ENCODE data around the gene ANKHD1.

Gene ANKHD1

DNA sequence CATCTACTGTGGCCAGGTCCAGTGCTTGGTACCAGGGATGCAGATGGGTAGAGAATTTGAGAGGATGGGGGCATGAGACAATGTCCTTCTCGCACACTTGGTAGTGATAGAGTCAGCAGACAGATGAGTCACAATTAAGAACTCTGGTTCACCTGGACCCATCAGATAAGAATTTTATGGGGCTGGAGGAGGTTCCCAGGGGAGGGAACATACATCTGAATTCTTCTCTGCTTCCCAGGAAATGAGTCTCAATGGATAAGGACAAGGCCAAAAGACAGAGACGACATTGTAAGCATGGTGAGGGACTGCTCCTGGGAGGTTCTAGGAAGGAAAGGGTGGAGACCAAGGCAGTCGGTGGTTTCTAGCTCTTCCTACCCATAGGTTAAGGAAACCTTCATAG, 36.4 kb upstream of the ANKHD1 start:
- peak overlapping the region; percentile 3; the same call in 1 of the 2 replicates for H3K27ac ChIP-seq
- TF ChIP-seq, protein P1, sequence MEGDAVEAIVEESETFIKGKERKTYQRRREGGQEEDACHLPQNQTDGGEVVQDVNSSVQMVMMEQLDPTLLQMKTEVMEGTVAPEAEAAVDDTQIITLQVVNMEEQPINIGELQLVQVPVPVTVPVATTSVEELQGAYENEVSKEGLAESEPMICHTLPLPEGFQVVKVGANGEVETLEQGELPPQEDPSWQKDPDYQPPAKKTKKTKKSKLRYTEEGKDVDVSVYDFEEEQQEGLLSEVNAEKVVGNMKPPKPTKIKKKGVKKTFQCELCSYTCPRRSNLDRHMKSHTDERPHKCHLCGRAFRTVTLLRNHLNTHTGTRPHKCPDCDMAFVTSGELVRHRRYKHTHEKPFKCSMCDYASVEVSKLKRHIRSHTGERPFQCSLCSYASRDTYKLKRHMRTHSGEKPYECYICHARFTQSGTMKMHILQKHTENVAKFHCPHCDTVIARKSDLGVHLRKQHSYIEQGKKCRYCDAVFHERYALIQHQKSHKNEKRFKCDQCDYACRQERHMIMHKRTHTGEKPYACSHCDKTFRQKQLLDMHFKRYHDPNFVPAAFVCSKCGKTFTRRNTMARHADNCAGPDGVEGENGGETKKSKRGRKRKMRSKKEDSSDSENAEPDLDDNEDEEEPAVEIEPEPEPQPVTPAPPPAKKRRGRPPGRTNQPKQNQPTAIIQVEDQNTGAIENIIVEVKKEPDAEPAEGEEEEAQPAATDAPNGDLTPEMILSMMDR (conservative IDR thresholded peaks at IDR 0.05) = no peak
- TF ChIP-seq ZFX (IDR thresholded peaks at IDR 0.05) = no peak

DNA sequence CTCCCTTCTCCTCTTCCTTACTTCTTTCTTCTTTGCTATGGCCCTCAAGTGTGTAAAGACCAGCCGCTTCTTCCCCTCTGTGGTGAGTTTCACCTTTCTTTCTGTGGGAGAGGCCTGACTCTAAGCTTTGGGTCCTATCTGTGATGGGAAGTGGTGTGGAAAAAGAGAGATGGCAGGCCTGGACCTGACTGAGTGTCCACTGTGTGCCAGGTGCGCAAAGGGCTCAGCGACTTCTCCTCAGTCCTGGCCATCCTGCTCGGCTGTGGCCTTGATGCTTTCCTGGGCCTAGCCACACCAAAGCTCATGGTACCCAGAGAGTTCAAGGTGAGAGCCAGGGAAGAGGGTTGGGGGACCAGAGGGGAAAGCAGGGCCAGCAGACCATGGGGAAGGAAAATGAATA, 35.7 kb upstream of the ANKHD1 start:
- TF ChIP-seq, protein P1 (conservative IDR thresholded peaks at IDR 0.05) = no peak
- TF ChIP-seq ZFX (IDR thresholded peaks at IDR 0.05) = no peak
- peak overlapping the region; percentile 3; the same call in 1 of the 2 replicates for H3K27ac ChIP-seq

GRCh38 chr5:140366589-140367255, 34.9 kb upstream of the ANKHD1 start:
- no peak for TF ChIP-seq ZFX (IDR thresholded peaks at IDR 0.05)
- TF ChIP-seq, protein P1 (conservative IDR thresholded peaks at IDR 0.05) = no peak
- H3K27ac ChIP-seq = no peak overlapping the region

GRCh38 chr5:140367256-140368013, 34.2 kb upstream of the ANKHD1 start:
- TF ChIP-seq ZFX (IDR thresholded peaks at IDR 0.05) = no peak
- TF ChIP-seq, protein P1 (conservative IDR thresholded peaks at IDR 0.05) = no peak
- no peak overlapping the region for H3K27ac ChIP-seq

DNA sequence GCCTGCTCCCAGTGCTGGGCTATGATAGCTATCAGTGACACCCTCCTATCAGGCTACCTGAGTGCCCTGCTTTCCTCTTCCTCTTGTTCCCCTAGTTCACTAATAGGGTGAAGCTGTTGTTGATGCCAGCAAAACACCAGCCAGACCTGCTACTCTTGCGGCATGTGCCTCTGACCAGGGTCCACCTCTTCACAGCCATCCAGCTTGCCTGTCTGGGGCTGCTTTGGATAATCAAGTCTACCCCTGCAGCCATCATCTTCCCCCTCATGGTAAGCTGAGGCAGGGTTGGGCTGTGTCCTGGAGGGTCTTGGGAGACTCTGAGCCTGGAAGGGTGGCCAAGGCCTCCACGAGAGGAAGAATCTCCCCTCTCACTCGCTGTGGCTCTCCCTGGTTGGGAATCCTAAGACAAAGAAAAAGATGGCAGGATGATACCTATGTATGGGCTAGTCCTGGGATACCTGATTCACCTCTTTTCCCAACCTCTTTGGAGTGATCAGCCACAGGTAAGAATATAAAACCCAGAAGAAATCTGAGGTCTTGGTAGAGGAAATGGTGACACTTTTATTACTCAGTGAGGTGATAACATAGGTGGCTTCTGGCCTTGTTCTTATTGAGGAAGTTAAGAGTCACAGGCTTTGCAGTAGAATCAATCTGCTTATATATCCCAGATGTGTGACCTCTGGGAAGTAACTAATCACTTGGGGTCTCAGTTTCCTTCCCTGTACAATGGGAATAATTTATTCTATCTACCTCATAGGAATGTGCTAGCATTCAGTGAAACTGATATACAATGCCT, 30.1 kb upstream of the ANKHD1 start:
- no peak overlapping the region for H3K27ac ChIP-seq
- TF ChIP-seq, protein P1 (conservative IDR thresholded peaks at IDR 0.05) = no peak
- TF ChIP-seq ZFX (IDR thresholded peaks at IDR 0.05) = no peak

- TF ChIP-seq, protein P1 (conservative IDR thresholded peaks at IDR 0.05) = peak; percentile 94
- TF ChIP-seq ZFX (IDR thresholded peaks at IDR 0.05) = no peak
- H3K27ac ChIP-seq = no peak overlapping the region
Measured at GRCh38 chr5:140372971-140373487, 28.6 kb upstream of the ANKHD1 start.
